Fibroblast of pulmonary artery (primary cell): ENCODE results near the gene MVD.

Source experiments
- DNase-seq: peaks from one replicate; pipeline ENCODE4 v3.0.0-alpha.2; 2010; ENCODE audit warnings: low read depth
- H3K4me3 ChIP-seq: replicated peaks from 2 replicates; pipeline ENCODE4 v1.5.1; 2011; ENCODE audit warnings: low read depth, mild to moderate bottlenecking, control low read depth, low read length, moderate library complexity
- TF ChIP-seq, protein P1 (sequence below): IDR thresholded peaks from 2 replicates; pipeline ENCODE4 v1.5.1; 2011; ENCODE audit warnings: mild to moderate bottlenecking, control low read depth, low read length, inconsistent platforms; ENCODE audit errors: missing control alignments

The MVD gene

DNA sequence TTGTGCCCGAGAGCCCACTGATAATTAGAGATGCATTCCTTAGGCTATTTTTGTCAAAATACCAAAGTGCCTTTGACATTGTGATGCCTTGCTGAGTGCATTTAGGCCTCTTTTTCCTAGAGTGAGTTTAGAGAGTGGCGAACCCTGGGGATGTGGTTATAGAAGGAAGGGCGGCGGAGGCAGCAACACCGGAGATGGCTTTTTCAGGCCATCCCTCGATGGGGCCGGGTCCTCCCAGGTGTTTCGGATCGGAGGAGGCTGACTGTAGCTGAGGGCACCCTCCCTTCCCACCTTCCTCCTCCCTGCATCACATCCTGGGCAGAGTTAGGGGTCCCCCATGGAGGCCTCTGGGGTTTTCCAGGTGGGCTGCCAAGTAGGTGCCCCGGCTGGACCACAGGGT is 30.0 kb upstream of the MVD start:
- TF ChIP-seq, protein P1, sequence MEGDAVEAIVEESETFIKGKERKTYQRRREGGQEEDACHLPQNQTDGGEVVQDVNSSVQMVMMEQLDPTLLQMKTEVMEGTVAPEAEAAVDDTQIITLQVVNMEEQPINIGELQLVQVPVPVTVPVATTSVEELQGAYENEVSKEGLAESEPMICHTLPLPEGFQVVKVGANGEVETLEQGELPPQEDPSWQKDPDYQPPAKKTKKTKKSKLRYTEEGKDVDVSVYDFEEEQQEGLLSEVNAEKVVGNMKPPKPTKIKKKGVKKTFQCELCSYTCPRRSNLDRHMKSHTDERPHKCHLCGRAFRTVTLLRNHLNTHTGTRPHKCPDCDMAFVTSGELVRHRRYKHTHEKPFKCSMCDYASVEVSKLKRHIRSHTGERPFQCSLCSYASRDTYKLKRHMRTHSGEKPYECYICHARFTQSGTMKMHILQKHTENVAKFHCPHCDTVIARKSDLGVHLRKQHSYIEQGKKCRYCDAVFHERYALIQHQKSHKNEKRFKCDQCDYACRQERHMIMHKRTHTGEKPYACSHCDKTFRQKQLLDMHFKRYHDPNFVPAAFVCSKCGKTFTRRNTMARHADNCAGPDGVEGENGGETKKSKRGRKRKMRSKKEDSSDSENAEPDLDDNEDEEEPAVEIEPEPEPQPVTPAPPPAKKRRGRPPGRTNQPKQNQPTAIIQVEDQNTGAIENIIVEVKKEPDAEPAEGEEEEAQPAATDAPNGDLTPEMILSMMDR, result no peak
- no peak overlapping the region for H3K4me3 ChIP-seq
- no peak for DNase-seq

DNA sequence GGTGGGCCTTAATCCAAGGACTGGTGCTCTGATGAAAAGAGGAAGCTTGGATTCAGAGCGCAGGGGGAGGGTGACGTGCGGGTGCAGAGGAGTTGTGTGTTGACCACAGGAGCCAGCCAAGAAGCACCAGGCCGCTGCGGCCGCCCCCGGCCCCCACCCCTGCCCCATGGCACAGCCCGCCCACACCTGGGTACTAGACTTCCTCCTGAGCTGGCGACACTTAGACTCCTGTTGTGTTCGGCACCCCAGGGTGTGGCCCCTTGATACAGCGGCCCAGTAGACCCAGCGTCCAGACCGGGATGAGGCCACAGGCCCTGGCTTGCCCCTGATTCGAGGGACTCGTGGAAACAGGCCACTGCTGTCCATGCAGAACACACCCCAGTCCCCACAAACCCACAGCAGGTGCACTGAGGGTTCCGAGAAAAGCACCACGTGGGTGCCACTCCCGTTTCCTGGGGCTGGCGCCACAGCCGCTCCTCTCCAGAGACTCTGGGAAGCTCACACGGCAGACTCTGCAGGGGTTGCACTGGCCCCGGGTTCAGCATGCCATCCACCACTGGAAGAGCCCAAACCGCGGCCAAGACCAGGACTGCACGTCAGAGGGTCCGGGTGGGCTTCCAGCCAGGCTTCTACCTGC is 29.2 kb upstream of the MVD start:
- H3K4me3 ChIP-seq, result no peak overlapping the region
- DNase-seq, result no peak
- TF ChIP-seq, protein P1, result no peak

DNA sequence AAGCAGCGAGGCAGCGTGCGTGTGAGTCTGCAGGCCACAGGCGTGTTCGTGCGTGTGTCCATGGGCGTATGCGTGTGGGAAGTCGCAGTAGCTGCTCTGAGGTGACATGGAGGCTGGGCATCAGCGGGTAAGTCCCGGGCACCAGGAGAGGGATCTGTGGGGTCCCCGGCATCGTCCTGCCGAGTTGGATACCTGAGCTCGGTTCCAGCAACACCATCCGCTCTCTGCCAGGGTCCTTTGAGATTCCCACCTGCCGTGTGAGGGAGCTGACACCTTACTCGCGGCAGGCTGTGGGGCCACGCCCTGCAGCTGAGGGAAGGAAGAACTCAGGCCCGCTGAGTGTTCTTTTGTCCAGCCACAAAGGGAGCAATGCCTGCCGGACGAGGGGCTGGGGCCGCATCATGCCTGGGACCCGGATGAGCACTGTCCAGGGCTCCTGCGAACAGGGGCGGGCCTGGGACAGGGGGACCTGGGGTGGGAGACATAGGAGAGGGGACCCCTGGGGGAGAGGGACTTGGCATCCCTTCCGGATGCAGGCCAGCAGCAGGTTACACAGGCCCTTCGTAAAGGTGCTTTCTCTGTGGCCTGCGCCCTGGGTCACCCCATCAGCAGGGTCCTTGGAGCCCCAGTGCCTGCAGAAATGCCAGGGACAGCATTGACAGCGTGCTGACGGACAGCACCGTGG is 28.4 kb upstream of the MVD start:
- no peak overlapping the region for H3K4me3 ChIP-seq
- no peak for DNase-seq
- TF ChIP-seq, protein P1, result no peak

DNA sequence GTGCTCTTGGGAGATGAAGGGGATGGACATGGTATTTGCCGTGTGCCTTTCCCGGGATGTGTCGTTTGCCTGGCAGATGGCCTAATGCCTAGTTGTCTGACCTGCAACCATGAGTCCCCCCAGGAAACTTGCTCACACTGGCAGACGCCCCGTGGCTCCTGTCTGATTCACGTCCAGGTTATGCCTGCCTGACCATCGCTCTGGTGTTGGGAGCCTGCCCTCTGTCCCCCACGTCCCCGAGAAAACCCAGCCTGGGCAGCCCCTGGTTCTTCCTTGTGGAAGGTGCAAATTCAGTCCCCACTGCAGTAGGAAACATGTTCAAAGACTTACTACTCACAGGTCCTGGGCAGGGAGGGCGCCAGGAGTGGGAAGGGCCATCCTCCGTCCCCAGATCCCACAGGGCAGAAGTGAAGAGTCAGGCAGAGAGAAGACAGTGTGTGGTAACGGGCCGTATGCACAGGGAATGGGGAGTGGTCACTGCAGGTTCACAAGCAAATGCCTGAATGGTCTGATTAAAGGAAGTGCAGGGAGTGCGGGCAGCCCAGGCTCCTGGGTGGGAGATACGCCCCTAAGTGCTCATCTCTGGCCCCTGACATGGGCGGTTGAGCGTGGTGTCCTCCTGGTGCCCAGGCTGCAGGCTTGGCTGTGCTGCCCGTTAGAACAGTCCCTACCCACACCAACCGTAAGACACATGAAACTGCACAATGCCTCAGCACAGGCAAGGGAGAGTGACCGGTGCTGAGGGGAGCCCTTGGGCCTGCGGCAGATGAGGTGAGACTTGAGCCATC is 27.6 kb upstream of the MVD start:
- TF ChIP-seq, protein P1, result no peak
- DNase-seq, result no peak
- no peak overlapping the region for H3K4me3 ChIP-seq

GRCh38 chr16:88688013-88688778 is 25.3 kb upstream of the MVD start:
- no peak overlapping the region for H3K4me3 ChIP-seq
- TF ChIP-seq, protein P1, result no peak
- no peak for DNase-seq

- TF ChIP-seq, protein P1, result no peak
- DNase-seq, result no peak
- no peak overlapping the region for H3K4me3 ChIP-seq
These were observed 24.8 kb upstream of the MVD start for GRCh38 chr16:88687676-88688012.
